Kidney tubule cell (primary cell): ENCODE results near the gene ANKS1A.

Experiments
- DNase-seq: peaks from one replicate; pipeline ENCODE4 v3.0.0-alpha.2; 2018; ENCODE audit warnings: low spot score

The ANKS1A gene

DNA sequence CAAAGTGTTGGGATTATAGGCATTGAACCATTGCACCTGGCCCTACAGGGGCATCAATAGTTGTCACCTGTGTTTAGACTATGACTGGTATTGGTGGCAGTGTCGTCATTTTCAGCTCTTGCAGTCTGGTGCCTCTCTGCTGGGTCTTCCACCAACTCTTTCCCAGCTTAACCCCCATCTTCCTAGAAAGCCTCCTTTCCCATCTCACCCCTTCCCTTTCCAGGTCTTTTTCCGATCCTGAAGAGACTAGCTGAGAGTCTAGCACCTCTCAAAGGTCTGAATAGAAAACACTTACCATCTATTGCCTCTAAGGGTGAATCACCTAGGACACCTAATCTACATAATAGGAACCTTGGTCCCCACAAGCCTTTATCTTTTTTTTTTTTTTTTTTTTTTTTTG is 181.1 kb downstream of the ANKS1A start:
- DNase-seq: no peak

DNA sequence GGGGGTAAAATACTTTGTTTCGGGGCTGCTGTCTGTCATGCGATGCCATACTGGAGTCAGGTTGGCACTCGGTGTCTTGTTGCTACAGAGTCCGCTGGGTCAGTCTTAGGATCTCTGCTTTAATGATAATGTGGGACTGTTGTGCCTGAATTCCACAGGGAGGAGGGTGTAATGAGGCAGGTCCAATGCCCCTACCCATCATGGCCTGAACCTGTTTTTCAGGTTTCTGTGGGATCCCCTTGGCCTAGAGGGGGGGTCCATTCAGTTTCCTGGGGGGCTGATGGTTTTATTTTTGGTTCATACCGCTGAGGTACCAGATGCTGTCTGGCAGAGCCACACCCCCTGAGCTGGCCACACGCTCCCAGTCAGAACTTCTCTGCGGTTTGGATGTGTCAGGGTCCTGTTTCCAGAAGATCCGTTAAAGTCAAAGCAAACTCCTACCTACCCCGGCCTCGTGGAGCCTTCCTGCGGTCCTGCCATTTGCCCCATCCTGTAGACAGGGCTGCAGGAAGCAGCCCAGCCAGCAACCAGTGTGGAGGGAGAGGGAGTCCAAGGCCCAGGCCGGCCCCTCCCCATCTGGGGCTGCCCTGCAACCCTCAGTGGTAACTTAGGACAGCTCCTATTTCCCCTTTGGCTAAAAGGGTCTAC is 182.4 kb downstream of the ANKS1A start:
- no peak for DNase-seq

DNA sequence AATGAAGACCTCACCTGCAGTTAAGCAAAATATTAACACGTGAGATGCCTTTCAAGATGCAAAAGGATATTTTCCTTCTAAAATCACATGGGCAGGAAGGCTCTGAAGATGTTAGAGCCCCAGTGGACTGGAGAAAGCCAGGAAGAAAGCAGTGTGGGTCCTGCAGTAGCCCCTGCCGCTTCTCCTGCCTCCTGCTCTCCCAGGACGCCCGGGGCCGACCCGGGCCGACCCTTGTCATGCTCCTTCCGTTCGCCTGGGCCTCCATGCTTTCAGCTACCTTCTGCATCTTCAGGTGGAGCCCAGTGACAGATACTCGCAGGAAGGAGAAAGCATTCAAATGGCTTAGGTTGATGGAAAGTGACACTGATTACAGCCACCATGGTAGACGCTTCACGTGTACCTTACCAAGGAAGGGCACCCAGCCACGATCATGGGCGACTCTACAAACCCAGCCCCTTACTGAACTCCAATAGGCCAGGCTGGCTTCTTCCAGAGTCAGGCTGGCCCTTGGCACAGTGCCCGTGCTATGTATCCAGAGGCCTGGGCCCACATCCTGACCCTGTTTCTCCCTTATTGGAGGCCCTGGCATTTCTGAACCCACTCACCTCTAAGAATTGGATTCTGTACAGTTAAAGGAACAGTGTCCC is 183.1 kb downstream of the ANKS1A start:
- no peak for DNase-seq

DNA sequence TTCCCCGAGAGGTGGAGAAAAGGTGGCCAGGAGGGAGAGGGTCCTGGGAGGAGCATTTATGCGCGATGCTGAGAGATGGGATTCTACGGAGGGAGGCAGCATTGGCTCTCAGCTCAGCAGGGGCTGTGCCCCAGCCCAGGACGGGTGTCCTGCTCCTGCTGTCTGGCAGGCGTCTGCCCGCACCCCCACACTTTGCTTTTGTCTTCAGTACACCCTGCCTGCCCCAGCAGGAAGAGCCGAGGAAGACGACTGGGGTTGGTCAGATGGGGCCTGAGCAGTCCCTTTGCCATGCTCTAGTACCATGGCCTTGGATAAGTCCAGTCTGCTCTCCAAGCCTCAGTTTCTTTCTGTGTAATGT is 183.6 kb downstream of the ANKS1A start:
- no peak for DNase-seq

DNA sequence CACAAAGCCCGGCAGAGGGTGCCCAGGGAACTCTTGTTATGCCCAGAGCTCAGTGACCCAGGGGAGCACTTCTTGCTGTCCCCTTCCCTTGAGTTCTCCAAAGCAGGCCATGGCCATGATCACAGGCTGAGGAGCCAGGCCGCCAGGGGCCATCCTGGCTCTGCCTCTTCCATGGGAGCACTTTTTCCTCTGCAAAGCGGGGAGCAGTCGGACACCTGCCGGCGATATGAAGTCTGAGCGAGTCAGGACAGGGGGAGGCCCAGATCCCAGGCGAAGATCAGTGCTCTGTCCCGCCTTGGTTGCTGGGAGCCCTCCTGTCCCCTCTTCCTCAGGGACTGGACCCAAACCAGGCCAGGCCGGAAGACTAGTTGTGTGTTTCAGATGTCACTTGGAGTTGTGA is 184.2 kb downstream of the ANKS1A start:
- no peak for DNase-seq

DNA sequence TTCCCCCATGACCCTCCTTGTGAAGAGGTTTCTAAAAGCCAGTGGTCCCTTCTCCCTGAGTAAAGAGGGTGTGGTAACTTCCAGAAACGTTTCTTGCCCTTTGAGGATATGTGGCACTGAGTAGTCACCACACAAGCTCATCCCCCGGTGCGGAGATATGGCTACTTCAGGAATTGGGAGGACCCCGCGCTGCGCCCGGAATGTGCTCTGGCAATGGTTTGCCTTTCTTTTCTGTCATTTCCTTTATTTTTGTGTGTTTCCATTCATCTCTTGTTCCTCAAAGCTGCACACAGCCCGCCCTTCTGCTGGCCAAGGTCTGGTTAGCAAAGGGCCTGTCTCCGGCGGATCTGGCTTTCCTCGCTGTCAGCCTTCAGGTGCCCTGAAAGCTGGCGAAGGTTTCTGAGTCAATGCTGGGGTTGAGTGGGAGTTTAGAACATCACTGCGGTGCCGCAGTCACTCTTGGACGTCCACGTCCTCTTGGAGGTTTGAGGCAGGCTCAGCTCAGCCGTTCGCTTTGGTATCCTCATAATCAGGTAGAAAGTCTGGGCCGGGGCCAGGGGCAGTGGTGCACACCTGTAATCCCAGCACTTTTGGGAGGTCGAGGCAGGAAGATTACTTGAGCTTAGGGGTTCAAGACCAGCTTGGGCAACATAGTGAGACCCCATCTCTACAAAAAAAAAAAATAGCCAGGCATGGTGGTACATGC is 184.9 kb downstream of the ANKS1A start:
- DNase-seq: no peak

DNA sequence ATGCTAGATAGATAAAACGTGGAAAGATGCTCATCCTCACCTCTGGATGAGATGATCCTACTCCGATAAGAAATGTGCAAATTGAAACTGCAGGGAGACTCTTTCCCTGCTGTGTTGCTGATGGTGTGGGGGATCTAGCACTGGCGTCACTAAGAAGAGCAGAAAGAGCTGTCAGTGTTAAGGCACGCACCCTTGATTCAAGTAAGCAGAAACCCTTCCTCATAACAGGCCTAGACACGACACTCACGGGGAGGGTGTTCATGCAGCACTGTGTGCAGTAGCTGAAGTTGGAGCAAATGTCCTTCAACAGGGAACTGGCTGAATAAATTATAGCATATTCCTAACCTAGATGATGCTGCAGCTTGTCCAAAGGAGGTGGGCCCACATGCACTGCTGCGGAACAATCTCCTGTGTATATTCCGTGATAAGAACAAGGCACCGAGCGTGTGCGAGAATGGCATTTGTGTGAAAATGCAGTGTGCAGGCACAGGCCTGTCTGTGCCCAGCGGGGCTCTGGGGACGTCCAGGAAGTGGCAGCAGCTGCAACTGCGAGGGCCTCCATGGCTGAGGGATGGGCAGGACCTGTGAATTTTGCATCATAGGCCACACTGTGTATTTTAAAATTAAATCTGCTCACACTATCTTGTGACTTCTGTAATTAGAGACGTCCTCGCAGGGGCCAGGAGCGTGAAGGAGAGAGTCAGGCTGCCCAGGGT is 188.1 kb downstream of the ANKS1A start:
- no peak for DNase-seq

DNA sequence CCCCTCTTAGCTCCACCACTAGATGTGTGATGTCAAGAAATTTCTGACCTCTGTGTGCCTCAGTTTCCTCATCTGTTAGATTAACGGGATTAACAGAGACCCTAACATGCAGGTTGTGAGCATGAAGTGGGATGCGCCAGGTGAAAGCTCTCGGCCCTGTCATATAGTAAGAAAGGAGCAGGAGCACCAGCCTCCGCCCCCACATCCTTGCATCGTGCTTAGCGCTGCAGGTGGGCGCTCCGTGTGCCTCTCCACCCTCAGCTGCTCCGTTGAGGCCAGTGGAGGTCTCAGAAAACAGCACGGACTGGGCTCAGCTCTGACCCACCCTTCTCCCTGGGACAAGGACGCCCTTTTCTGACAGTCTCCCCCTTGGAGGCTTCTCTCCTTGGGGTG is 188.7 kb downstream of the ANKS1A start:
- no peak for DNase-seq

DNA sequence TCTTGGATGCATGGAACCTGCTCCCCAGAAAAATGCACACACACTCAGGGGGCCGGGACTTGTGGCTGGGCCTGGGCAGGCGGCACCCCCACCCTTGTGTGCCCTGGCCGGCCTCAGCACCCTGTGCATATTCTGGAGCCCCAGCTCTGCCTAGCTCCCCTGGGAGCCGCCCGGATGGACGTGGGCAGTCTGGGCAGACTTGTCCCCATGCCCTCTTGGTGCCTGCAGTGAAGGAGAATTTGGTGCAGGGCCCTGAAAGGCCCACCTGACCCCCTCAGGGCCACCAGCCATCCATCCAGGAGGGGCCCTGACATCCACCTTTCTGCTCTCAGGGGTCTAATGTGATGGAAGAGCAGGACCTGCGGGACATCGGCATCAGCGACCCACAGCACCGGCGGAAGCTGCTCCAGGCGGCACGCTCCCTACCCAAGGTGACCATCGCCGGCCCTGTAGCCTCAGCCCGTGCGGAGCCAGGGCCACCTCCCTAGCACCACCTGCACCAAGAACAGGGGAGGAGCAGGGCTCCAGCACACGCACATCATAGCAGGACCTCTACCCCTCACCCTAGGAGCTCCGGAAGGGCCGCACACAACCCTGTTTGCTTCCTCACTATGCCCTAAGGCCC is 189.3 kb downstream of the ANKS1A start:
- DNase-seq: no peak

DNA sequence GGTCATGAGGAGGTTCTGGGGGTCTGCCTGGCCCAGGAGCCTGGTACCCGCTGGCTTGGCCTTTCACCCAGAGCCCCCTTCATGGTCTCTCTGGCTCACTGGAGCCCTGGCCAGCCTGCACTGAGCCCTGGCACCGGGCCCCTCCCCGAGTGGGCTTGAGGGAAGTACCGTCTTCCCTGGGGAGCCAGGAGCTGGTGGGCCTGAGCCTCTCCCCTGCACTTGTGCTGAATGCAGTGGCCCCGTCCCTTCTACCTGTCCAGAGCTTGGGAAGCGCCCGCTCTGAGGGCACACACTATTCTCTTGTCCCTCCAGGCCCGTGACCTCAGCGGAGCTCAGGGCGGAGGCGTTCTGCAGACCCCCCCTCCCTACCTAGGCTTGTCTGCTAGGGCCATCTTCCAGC is 189.8 kb downstream of the ANKS1A start:
- no peak for DNase-seq

DNA sequence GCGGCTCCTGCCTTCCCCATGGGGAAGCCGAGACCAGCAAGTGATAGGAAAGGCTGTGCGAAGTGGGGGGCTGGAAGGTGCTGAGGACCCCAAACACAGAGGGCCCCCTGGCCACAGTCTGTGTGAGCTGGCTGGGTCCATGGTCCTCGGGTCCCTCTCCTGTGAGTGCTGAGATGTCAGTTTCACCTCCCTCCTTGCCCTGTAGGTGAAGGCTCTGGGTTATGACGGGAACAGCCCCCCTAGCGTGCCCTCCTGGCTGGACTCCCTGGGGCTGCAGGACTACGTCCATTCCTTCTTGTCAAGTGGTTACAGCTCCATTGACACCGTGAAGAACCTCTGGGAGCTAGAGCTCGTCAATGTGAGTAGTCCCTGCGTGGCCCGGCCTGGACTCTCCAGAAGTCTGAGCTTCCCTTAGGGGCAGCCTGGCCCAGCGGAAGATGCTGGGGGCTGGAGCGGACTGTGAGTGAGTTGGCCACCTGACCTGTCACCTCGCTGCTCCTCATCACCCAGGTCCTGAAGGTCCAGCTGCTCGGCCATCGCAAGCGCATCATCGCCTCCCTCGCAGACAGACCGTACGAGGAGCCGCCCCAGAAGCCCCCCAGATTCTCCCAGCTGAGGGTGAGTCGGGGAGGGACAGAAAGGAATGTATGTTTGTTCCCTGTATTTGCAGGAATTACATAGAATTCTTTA is 190.4 kb downstream of the ANKS1A start:
- DNase-seq: no peak

DNA sequence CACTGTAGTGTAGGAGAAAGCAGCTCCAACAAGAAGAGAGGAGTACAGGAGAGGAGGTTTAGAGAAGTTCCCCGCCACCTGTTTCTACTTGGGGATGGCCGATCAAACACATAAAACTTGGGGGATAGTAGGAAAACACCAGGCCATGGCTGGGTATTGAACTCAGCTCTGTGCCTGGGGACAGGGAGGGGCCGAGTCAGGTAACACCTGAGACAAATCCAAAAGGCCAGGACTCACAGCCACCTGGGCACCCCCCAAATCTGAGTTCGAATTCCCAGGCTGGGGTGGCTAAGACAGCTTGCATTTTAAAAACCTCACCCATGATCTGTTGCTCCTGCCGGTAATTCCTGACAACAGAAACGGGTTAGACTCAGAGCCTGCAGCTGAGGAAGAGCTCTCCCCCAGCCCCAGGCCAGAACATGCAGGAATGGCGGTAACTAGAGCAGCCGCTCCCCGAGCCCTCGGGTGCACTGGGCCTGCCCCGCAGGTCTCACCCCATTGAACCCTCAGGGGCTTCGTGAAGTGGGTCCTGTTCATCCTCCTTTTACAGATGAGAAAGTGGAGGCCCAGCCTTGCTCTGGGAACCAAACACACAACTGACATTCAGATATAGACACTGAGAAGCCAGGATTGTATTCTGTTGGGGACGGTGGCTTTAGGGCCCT is 191.1 kb downstream of the ANKS1A start:
- DNase-seq: no peak

DNA sequence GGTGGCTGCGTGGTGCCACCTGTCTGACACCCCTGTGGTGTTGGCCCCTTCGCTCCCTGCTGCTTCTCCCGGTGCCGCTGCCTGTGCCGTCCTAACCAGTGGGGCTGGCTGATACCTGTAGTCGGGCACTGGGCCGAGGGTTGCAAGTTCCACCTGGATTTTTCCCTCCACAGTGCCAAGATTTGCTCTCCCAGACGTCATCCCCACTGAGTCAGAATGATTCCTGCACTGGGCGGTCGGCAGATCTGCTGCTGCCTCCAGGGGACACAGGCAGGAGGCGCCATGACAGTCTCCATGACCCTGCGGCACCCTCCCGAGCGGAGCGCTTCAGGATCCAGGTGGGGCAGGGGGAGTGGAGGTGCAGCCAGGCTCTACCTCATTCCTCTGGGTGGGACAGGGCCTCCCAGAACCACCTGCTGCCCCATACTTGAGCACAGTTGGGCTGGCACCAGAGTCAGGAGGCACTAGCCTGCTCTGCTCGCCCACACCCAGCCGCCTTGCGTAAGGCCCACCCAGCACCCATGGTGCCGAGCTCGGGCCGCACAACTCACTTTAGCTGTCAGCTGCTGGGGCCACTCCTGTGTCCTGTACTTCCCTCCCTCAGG is 191.9 kb downstream of the ANKS1A start:
- DNase-seq: no peak

DNA sequence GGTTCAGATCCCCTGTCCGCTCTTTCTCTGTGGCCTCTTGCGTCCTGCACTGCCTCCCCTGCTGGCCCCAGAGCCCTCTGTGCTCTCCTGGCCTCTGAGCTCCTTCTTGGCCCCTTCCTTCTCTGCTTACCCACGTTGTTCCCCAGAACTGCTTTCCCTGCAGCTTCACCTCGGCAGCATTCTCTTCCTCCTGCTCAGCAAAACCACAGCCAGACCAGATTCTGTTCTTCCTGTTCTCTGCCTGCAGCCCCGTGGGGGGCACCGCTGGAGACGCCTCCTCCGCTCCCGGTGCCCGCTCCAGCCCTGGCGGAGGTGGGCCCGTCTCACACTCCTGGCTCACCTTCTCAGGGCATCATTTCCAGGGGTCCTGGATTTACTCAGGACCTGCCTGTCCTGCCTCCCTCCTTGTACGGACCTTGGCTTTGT is 192.4 kb downstream of the ANKS1A start:
- no peak for DNase-seq

DNA sequence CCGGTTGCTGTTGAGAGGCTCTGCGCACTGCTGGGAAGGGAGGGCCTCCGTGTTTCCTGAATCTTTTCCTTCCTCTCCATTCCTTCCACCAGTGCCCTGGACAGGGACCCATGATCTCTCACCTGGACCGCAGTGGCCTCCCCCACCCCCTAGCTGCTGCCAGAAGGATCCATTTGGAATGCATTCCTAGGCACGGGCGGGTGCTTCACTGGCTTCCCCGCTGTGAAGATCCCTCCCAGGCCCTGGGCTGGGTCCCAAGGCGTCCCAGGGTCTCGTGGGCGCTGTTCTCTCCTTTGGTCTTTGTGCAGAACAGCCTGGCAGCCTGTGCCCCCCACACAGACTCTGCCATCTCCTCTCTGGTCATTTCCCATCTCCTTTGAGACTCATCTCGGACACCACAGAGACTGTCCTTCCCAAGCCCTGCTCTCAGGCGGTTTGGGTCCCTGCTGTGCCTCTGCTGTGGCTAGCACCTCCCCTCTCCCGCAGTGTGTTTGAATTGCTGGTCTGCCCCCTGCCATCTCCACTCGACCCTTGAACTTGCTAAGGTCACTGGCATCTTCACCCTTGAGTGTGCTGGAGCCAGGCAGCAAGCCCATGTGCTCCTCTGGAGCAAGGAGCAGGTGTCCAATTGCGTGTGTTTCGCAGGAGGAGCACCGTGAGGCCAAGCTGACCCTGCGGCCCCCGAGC is 193.1 kb downstream of the ANKS1A start:
- no peak for DNase-seq

DNA sequence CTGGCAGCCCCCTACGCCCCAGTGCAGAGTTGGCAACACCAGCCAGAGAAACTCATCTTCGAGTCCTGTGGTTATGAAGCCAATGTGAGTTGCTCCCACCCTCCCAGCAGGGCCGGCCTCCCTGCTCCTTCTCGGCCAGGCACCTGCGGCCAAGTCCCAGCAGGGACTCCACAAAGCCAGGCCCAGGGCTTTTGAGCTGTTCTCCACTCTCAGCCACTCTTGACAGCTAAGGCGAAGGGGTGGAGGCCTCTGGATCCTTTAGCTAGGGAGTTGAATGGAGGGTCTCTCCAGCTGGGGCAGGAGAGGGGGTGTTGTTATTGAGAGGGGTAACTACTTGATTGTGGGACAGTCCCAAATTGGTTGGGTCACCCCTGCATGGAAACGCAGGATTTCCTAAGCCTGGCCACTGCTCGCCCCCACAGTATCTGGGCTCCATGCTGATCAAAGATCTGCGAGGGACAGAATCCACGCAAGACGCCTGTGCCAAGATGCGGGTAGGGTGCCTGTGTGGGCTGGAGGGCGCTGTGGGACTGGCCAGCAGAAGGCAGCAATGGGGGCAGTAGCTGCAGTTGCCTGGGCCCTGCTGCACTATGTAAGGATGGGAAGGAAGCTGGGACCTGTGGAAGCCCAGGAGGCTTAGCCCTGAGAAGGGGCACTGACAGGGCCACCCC is 193.8 kb downstream of the ANKS1A start:
- no peak for DNase-seq

DNA sequence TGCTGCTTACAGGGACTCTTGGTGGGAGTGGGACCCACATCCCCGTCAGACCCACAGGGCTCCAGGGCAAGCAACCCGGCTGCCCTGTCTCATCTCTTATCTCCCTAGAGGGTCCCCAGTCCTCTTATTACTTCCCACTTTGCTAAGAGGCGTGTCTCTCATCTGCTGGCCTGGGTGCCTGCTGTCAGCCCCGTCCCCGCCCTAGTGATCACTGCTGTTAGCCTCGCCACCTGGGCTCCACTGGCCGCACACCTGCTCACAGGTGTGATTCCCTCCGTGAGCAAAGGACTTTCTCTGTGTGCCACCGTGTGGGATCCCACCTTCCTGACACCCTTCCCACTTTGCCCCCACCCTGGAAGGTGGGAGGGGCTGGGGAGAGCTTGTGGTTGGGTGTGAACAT is 194.5 kb downstream of the ANKS1A start:
- no peak for DNase-seq

DNA sequence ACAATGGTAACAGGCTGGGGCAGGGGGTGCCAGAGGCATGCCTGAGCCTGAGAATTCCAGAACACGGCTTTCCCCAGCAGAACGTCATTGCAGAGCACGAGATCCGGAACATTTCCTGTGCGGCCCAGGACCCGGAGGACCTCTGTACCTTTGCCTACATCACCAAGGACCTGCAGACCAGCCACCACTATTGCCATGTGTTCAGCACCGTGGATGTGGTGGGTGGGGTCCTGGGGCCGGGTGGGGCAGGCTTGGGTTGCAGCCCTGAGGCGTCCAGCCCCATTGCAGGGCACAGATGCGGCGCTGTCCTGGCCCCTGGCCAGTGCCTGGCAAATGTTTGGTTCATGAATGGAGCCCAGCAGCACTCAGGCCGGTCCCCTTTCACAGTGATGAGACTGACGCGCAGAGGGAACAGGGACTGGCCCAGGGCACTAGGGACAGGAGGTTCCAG is 195.0 kb downstream of the ANKS1A start:
- DNase-seq: no peak

DNA sequence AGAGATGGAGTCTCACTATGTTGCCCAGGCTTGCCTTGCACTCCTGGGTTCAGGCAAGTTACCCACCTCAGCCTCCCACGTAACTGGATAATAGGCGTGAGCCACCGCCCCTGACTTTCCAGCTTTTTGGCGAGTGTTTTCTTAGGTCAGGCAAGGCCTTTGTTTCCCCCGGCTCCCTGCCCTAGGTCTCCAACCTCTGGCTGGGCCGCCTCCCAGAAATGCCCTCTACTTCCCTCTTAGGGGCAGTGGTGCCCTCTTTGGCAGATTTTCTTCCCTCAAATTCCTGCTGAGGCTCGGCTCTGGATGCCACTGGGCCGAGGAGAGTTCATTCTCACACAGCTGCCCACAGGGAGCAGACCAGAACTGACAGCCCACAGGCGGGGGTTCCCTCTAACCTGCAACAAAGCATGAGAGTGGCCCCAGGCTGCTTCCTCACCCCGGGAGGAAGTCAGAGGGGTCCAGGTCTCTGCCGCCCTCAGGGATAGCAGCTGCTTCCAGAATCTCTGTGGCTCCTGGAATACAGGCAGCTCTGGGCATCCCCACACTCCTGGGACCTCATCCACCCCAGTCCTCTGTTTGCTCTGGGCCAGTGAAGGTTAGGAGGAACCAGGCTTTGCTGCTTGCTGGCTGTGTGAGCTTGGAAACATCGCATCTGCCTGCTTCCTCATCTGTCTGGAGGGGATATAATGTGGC is 195.6 kb downstream of the ANKS1A start:
- DNase-seq: no peak
